ENCODE measurements around the gene CEP128.

Gene CEP128

GRCh38 chr14:80941241-80942185, at the start of gene CEP128:
CEP128 (minus strand) TSS chr14:80941738.
- DNase-seq, result peak; percentile 65 to 83 (median 74)

- no peak for DNase-seq
Measured at GRCh38 chr14:80988735-80989429, 47.3 kb upstream of the CEP128 start.

GRCh38 chr14:80988192-80988591, 46.7 kb upstream of the CEP128 start:
- DNase-seq, result no peak

- peak; percentile 5 to 31 (median 24) for DNase-seq
Measured at GRCh38 chr14:80987235-80988032, 45.9 kb upstream of the CEP128 start.

GRCh38 chr14:80982711-80983110, 41.2 kb upstream of the CEP128 start:
- DNase-seq, result no peak

GRCh38 chr14:80981673-80982072, 40.1 kb upstream of the CEP128 start:
- DNase-seq, result no peak

- no peak for DNase-seq
Measured at GRCh38 chr14:80981156-80981555, 39.6 kb upstream of the CEP128 start.

GRCh38 chr14:80979951-80980350, 38.4 kb upstream of the CEP128 start:
- DNase-seq, result no peak

- DNase-seq, result peak in 1 of 4 experiments; percentile 23
Measured at GRCh38 chr14:80978403-80978802, 36.9 kb upstream of the CEP128 start.

- DNase-seq, result no peak
Measured at GRCh38 chr14:80977221-80977620, 35.7 kb upstream of the CEP128 start.

GRCh38 chr14:80974679-80975078, 33.1 kb upstream of the CEP128 start:
- DNase-seq, result no peak

GRCh38 chr14:80973931-80974641, 32.5 kb upstream of the CEP128 start:
- DNase-seq, result no peak

- no peak for DNase-seq
Measured at GRCh38 chr14:80965037-80965436, 23.5 kb upstream of the CEP128 start.

- DNase-seq, result peak in 3 of 4 experiments; percentile 21 to 31 (median 29)
Measured at GRCh38 chr14:80959496-80959895, 18.0 kb upstream of the CEP128 start.

- DNase-seq, result no peak
Measured at GRCh38 chr14:80958939-80959338, 17.4 kb upstream of the CEP128 start.

- DNase-seq, result no peak
Measured at GRCh38 chr14:80958226-80958625, 16.7 kb upstream of the CEP128 start.

- DNase-seq, result no peak
Measured at GRCh38 chr14:80957613-80958012, 16.1 kb upstream of the CEP128 start.

- no peak for DNase-seq
Measured at GRCh38 chr14:80956922-80957321, 15.4 kb upstream of the CEP128 start.

- no peak for DNase-seq
Measured at GRCh38 chr14:80956102-80956501, 14.6 kb upstream of the CEP128 start.

- no peak for DNase-seq
Measured at GRCh38 chr14:80955416-80955941, 13.9 kb upstream of the CEP128 start, which contains the start of gene TSHR. TSHR (plus strand) TSS chr14:80955621; CDS start chr14:80955681, 60 bp downstream.

GRCh38 chr14:80954687-80955299, 13.3 kb upstream of the CEP128 start:
- peak; percentile 42 to 65 (median 54) for DNase-seq

Data from activated CD4-positive, CD25-positive, alpha-beta regulatory T cell (primary cell).